GM12892 (cell line): ENCODE results near the gene TNFRSF13B.

Experiments
- POLR2A ChIP-seq: IDR thresholded peaks from 2 replicates; pipeline ENCODE4 v1.6.1; 2011; ENCODE audit warnings: low read depth, low read length, control low read depth
- POLR2AphosphoS5 ChIP-seq: IDR thresholded peaks from 2 replicates; pipeline ENCODE4 v1.6.1; 2011; ENCODE audit warnings: low read depth, low read length, control low read depth
- TAF1 ChIP-seq: IDR thresholded peaks from 2 replicates; pipeline ENCODE4 v1.6.1; 2011; ENCODE audit warnings: low read depth, mild to moderate bottlenecking, control low read depth, low read length, borderline replicate concordance

GRCh38 chr17:16929035-16929680 lies 42.8 kb downstream of the TNFRSF13B start:
- TF ChIP-seq POLR2AphosphoS5 (no peak), POLR2A (no peak), TAF1 (no peak)
